Activated CD8-positive, alpha-beta memory T cell treated with anti-CD3 and anti-CD28 coated beads, Interleukin-2, amount 50 U/mL, for 4 hours (primary cell): ENCODE data around the gene POU2F2.
"Not testable (repeated sequence)": the region's sequence is repeated elsewhere in the genome, so short reads cannot be mapped to it uniquely, and the experiment has no call there.

Experiments
- DNase-seq: peaks from one replicate; pipeline ENCODE4 v3.0.0-alpha.2; 2020

Gene POU2F2

GRCh38 chr19:42053037-42053935 is 79.0 kb downstream of the POU2F2 start:
- no peak for DNase-seq

- DNase-seq, result no peak
These were observed 79.9 kb downstream of the POU2F2 start for GRCh38 chr19:42052241-42052863.

- DNase-seq, result no peak
These were observed 80.8 kb downstream of the POU2F2 start for GRCh38 chr19:42051166-42052115.

GRCh38 chr19:42048992-42049391 is 83.3 kb downstream of the POU2F2 start:
- no peak for DNase-seq

GRCh38 chr19:42045575-42045974 is 86.7 kb downstream of the POU2F2 start:
- DNase-seq, result no peak

GRCh38 chr19:42042455-42043170 is 89.6 kb downstream of the POU2F2 start:
- no peak for DNase-seq

- not testable (repeated sequence) for DNase-seq
These were observed 91.8 kb downstream of the POU2F2 start for GRCh38 chr19:42040491-42040890.

- no peak for DNase-seq
These were observed 92.2 kb downstream of the POU2F2 start for GRCh38 chr19:42040031-42040430.

GRCh38 chr19:42038666-42039065 is 93.6 kb downstream of the POU2F2 start:
- no peak for DNase-seq

GRCh38 chr19:42037649-42038048 is 94.6 kb downstream of the POU2F2 start:
- DNase-seq, result no peak
